C4-2B (cell line): Measurements from ENCODE around the gene STAMBP.

Experiments used
- H3K27ac ChIP-seq: fragments of 450-650 bp; 2 replicates; pipeline ENCODE4 v1.5.1; 2017
- ZFX ChIP-seq: fragments of 450-650 bp; IDR thresholded peaks from 2 replicates; pipeline ENCODE4 v1.6.1; 2017
- TF ChIP-seq, protein P1 (sequence below): fragments of 450-650 bp; conservative IDR thresholded peaks from 2 replicates; pipeline ENCODE4 v1.5.1; 2017; ENCODE audit warnings: mild to moderate bottlenecking

STAMBP gene

DNA sequence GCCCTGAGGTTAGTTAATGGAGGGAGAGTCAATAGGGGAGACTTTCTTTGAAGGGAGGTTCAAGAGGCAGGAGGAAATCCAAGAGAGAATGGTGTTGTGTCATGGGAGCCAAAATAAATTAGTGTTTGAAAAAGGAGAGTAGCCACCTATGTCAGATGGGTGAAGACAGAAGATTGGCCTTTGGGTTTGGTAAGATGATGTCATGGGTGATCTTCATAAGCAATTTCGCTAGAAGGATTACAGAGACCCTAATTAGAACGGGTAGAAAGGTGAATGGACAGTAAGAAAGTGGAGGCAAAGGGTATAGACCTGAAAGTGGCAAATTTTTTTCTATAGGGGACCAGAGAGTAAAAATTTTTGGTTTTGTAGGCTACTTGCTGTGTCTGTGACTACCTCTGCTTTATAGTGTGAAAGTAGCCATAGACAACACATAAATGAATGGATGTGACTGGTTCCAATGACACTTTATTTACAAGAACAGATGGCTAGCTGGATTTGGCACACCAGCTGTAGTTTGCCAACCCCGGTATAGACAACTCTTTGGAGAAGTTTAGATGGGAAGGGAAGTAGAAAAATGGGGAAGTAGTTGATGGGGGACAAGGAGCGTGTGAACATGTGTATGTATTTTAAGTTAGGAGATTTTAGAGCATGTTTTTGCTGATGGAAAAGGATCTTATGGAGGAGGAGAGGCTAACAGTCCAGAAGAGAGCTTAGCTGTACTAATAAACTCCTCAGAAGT, 9.3 kb downstream of the STAMBP start:
- TF ChIP-seq, protein P1, sequence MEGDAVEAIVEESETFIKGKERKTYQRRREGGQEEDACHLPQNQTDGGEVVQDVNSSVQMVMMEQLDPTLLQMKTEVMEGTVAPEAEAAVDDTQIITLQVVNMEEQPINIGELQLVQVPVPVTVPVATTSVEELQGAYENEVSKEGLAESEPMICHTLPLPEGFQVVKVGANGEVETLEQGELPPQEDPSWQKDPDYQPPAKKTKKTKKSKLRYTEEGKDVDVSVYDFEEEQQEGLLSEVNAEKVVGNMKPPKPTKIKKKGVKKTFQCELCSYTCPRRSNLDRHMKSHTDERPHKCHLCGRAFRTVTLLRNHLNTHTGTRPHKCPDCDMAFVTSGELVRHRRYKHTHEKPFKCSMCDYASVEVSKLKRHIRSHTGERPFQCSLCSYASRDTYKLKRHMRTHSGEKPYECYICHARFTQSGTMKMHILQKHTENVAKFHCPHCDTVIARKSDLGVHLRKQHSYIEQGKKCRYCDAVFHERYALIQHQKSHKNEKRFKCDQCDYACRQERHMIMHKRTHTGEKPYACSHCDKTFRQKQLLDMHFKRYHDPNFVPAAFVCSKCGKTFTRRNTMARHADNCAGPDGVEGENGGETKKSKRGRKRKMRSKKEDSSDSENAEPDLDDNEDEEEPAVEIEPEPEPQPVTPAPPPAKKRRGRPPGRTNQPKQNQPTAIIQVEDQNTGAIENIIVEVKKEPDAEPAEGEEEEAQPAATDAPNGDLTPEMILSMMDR, result no peak
- no peak for TF ChIP-seq ZFX
- no peak overlapping the region for H3K27ac ChIP-seq

DNA sequence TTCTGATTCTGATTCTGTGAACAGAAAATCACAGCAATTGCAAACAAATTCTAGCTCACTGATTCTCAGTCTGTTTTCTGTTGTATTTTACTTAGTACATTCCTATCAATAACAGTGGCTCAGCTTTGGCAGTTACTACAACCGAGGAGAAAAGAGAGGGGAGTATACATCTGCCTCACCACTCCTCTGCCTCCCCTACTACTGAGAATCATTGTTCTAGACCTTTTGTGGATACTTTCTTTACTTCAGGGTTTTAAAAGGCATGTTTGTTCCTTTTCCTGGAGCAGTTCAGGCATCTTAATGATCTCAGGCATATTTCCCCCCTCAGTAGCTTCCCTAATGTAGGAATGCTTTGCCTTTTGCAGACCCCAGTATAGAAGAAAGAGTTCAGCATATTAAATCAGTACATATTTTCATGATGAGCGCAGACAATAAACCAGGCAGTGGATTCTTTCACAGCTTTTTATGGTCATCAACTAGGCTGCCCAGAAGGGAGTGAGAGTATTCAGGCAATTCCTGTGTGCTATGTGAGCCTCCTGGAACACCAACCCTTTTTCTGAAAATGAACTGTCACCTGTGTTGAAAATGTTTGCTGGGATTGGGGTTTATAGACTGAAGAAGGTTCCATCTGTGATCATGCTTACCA, 10.3 kb downstream of the STAMBP start:
- no peak overlapping the region for H3K27ac ChIP-seq
- TF ChIP-seq, protein P1, result no peak
- TF ChIP-seq ZFX, result no peak

DNA sequence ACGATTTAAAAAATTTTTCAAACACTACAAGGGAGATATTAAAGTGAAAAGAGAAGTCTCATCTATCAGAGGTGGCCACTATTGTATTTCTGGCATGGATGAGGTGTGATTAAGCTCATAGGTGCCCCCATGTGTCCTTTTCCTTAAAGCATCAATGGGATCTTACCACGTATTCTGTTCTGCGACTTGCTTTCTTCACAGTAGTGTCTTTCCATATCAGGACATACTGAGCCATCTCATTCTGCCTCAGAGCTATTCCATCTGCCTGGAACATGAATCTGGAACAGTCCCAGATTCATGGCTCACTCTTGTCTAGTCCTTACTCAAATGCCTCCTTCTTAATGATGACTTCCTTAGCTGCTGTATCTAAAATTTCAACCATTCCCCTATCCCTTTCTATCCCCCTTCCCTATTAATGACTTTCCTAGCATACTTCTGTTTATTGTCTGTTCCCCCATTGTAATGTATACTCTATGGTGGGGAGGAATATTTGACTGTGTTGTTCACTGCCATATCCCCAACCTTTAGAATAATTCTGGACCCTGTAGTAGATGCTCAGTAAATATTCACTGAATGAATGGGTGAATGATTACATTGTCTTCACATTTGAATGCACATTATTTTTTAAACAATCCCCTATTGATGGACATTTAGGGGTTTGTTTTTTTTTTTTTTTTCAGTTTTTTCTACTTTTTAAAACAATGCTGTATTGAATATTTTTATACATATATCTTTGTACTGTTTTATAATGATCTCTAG, 11.1 kb downstream of the STAMBP start:
- H3K27ac ChIP-seq, result no peak overlapping the region
- TF ChIP-seq, protein P1, result no peak

DNA sequence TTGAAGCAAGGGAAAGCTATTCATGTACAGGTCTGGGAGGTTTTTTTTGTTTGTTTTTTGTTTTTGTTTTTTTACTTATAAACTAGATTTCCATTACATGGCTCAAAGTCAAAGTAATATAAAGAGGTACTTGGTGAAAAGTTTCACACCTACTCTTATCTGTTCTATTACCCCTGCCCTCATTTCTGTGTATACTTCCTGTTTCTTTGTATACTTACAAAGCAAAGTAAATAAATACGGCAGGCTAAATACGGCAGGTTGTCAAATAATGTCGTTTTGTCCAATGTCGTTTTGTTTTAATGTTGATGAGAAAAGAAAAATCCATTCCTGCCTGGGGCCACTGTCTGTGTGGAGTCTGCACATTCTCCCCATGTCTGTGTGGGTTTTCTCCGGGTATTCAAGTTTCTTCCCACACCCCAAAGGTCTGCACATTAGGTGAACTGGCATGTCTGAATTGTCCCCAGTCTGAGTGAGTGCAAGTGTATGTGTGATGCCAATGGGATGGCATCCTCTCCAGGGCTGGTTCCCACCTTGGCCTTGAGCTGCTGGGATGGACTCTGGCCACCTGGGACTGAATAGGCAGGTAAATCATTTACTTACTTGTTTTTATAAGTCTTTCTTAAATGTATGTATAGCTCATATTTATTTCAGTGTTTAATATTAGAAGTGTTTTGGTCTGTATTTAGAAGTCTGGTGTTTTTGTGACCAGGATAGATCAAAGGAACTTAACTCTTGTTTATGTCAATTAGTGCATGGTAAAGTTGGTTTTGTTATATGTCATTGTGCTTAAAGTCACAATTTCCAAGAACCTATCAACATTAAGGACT, 13.4 kb downstream of the STAMBP start:
- peak overlapping the region; percentile 40; the same call in 1 of the 2 replicates for H3K27ac ChIP-seq
- TF ChIP-seq, protein P1, result no peak
- TF ChIP-seq ZFX, result no peak

DNA sequence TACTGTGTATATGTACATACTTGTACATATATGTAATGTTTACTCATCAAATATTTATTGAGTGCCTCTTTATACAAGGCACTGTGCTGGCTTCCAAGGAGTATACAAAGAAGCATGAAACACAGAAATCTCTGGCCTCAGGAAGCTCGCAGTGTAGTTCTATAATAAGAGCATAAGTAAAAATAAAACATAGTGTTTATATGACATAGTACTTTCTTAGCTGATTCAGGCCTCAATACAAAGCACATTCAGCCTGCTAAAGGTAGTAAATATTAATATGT, 13.9 kb downstream of the STAMBP start:
- H3K27ac ChIP-seq, result no peak overlapping the region
- TF ChIP-seq, protein P1, result no peak
- no peak for TF ChIP-seq ZFX

DNA sequence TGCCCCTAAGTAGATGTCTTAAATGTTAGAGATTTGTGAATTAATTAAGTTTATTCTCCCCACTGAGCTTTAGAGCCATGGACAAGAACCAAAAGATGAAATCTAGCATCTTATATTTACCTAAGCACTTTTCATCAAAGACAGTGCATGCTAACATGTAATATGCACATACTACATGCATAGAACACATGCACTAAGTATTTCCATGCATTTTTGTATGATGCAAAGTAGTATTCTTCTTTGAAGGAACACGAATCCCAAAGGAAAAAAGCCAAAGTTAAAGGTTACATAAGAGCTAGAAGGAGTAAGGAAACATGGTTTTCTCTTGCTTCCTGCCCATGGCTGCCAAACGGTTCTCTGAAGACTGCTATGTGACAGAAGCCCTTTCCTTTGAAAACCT, 15.3 kb downstream of the STAMBP start:
- no peak for TF ChIP-seq ZFX
- TF ChIP-seq, protein P1, result no peak
- no peak overlapping the region for H3K27ac ChIP-seq
